Measurements from ENCODE around the gene S100PBP.
A peak's percentile ranks its signal among the peaks of the same experiment; 100 is the strongest.
"Not testable (repeated sequence)": the region's sequence is repeated elsewhere in the genome, so short reads cannot be mapped to it uniquely, and the experiment has no call there.

S100PBP gene

GRCh38 chr1:32804460-32804859, 13.0 kb upstream of the S100PBP start:
- Mint-ChIP-seq H3K36me3 (ENCODE audit: low read depth) (peaks cover 73% of the 10 kb centered on the region), H3K4me1 (ENCODE audit: low read depth) (peaks cover 46% of the 10 kb centered on the region)
- H3K4me3 Mint-ChIP-seq, H3K27me3 Mint-ChIP-seq, H3K27ac Mint-ChIP-seq, H3K9me3 Mint-ChIP-seq: not testable (repeated sequence)

- H3K4me1 Mint-ChIP-seq (ENCODE audit: low read depth), result peaks cover 36% of the 10 kb centered on the region
- H3K4me3 Mint-ChIP-seq, result no peak overlapping the region
- H3K36me3 Mint-ChIP-seq (ENCODE audit: low read depth), result peaks cover 81% of the 10 kb centered on the region
- H3K27me3 Mint-ChIP-seq, result no peaks in the 10 kb centered on the region
- H3K27ac Mint-ChIP-seq, result no peak overlapping the region
- no peaks in the 10 kb centered on the region for H3K9me3 Mint-ChIP-seq
These were observed 11.2 kb upstream of the S100PBP start for GRCh38 chr1:32806290-32806689.

DNA sequence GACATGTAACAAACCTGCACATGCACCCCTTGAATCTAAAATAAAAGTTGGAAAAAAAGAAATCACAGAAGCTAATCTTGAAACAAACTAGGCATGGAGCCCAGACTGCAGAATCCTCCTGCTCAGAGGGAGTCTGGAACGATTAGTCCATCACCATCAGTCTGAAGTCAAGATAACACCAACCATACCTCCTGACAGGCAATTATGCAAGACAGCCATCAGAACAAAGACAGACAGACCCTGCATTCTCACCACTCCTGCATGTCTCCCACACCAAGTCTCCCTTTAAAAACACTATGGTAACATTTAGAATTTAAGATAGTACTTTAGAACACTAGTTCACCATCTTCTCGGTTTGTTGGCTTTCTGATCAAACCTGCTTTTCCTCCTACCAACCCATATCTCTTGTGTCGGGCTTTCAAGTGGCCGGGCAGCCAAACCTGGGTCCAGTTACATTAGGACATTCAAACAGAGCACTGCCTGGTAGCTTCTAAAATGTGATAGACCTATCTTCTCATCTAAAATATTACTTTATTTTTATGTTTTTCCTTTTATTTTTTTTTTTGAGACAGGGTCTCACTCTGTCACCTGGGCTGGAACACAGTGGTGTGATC, 10.4 kb upstream of the S100PBP start:
- Mint-ChIP-seq H3K4me3 (no peak overlapping the region), H3K9me3 (no peaks in the 10 kb centered on the region), H3K36me3 (ENCODE audit: low read depth) (peaks cover 83% of the 10 kb centered on the region), H3K4me1 (ENCODE audit: low read depth) (peaks cover 36% of the 10 kb centered on the region), H3K27me3 (no peaks in the 10 kb centered on the region), H3K27ac (no peak overlapping the region)

GRCh38 chr1:32808580-32808979, 8.9 kb upstream of the S100PBP start:
- no peaks in the 10 kb centered on the region for H3K27me3 Mint-ChIP-seq
- H3K9me3 Mint-ChIP-seq, result peaks cover 2% of the 10 kb centered on the region
- no peak overlapping the region for H3K4me3 Mint-ChIP-seq
- no peak overlapping the region for H3K27ac Mint-ChIP-seq
- H3K36me3 Mint-ChIP-seq (ENCODE audit: low read depth), result peaks cover 85% of the 10 kb centered on the region
- H3K4me1 Mint-ChIP-seq (ENCODE audit: low read depth), result peaks cover 39% of the 10 kb centered on the region

DNA sequence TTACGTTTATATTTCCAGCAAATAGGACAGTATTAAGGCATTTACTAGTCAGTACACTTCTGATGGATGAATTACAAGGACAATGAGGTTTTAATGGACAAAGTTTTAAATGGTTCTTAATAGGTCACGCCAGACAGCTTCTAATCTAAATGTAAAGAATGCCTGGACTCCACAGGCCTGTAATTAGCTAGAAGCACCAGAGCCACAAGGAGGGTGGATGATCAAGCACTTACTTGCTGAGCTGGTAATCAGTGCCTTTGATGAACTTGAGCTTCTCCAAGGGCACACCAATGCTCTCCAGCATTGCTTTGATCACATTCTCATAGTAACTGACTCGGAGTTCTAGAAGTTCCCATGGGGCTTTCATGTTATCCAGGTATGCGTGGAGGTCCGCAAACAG, 7.1 kb upstream of the S100PBP start:
- no peaks in the 10 kb centered on the region for H3K27me3 Mint-ChIP-seq
- peaks cover 95% of the 10 kb centered on the region for H3K36me3 Mint-ChIP-seq (ENCODE audit: low read depth)
- peaks cover 5% of the 10 kb centered on the region for H3K9me3 Mint-ChIP-seq
- H3K4me3 Mint-ChIP-seq, result no peak overlapping the region
- peaks cover 56% of the 10 kb centered on the region for H3K4me1 Mint-ChIP-seq (ENCODE audit: low read depth)
- no peak overlapping the region for H3K27ac Mint-ChIP-seq

- peaks cover 5% of the 10 kb centered on the region for H3K9me3 Mint-ChIP-seq
- peaks cover 91% of the 10 kb centered on the region for H3K36me3 Mint-ChIP-seq (ENCODE audit: low read depth)
- peaks cover 65% of the 10 kb centered on the region for H3K4me1 Mint-ChIP-seq (ENCODE audit: low read depth)
- H3K27me3 Mint-ChIP-seq, result no peaks in the 10 kb centered on the region
- no peak overlapping the region for H3K27ac Mint-ChIP-seq
- H3K4me3 Mint-ChIP-seq, result no peak overlapping the region
These were observed 6.2 kb upstream of the S100PBP start for GRCh38 chr1:32811265-32811664.

- H3K4me1 Mint-ChIP-seq (ENCODE audit: low read depth), result peaks cover 70% of the 10 kb centered on the region
- peaks cover 90% of the 10 kb centered on the region for H3K36me3 Mint-ChIP-seq (ENCODE audit: low read depth)
- no peak overlapping the region for H3K27ac Mint-ChIP-seq
- H3K4me3 Mint-ChIP-seq, result no peak overlapping the region
- no peaks in the 10 kb centered on the region for H3K27me3 Mint-ChIP-seq
- H3K9me3 Mint-ChIP-seq, result peaks cover 5% of the 10 kb centered on the region
These were observed 5.5 kb upstream of the S100PBP start for GRCh38 chr1:32811917-32812316.

GRCh38 chr1:32813941-32814739, 3.3 kb upstream of the S100PBP start:
- H3K36me3 Mint-ChIP-seq (ENCODE audit: low read depth), result peaks cover 71% of the 10 kb centered on the region
- peaks cover 5% of the 10 kb centered on the region for H3K9me3 Mint-ChIP-seq
- H3K4me3 Mint-ChIP-seq, result peak overlapping the region; percentile 97
- H3K27ac Mint-ChIP-seq, result peak overlapping the region; percentile 72
- H3K4me1 Mint-ChIP-seq (ENCODE audit: low read depth), result peaks cover 74% of the 10 kb centered on the region
- H3K27me3 Mint-ChIP-seq, result no peaks in the 10 kb centered on the region

GRCh38 chr1:32816676-32817158, 736 bp upstream of the S100PBP start:
- H3K9me3 Mint-ChIP-seq, result peaks cover 5% of the 10 kb centered on the region
- peaks cover 70% of the 10 kb centered on the region for H3K4me1 Mint-ChIP-seq (ENCODE audit: low read depth)
- H3K27me3 Mint-ChIP-seq, result no peaks in the 10 kb centered on the region
- peak overlapping the region; percentile 97 for H3K4me3 Mint-ChIP-seq
- peaks cover 45% of the 10 kb centered on the region for H3K36me3 Mint-ChIP-seq (ENCODE audit: low read depth)
- H3K27ac Mint-ChIP-seq, result peak overlapping the region; percentile 98

GRCh38 chr1:32817815-32818786, 648 bp downstream of the S100PBP start:
- Mint-ChIP-seq H3K36me3 (ENCODE audit: low read depth) (peaks cover 32% of the 10 kb centered on the region), H3K4me1 (ENCODE audit: low read depth) (peaks cover 64% of the 10 kb centered on the region), H3K4me3 (peak overlapping the region; percentile 97), H3K9me3 (peaks cover 5% of the 10 kb centered on the region), H3K27ac (peak overlapping the region; percentile 98), H3K27me3 (no peaks in the 10 kb centered on the region)

DNA sequence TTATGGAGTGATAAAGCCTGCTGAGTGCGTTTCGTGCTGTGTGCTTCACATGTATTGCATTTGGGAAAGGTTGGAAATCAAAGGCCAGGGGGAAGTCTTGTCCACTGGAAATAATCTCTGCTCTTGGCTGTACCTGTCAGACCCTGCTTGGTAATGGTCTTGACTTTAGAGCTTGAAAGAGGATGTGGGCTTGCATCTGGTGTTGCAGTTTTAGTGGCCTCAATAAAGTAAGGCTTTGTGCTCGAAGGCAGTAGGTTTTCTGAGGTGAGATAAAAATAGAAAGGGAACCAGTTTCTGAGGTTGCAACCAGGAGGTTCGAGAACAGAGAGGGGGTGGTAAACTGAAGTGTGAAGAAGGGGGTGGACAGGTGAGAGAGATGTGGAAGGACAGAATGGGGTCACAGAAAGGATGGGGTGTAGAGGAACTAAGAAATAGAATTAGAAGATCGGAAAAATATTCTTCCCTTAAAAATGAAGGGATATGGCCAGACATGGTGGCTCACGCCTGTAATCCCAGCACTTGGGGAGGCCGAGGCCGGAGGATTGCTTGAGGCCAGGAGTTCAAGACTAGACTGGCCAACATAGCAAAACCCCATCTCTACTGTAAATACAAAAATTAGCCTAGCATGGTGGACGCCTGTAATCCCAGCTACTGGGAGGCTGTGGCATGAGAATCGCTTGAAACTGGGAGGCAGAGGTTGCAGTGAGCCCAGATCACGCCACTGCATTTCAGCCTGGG, 1.5 kb downstream of the S100PBP start:
- Mint-ChIP-seq H3K36me3 (ENCODE audit: low read depth) (peaks cover 24% of the 10 kb centered on the region), H3K27me3 (no peaks in the 10 kb centered on the region), H3K27ac (peak overlapping the region; percentile 84), H3K4me1 (ENCODE audit: low read depth) (peaks cover 55% of the 10 kb centered on the region), H3K4me3 (peak overlapping the region; percentile 97), H3K9me3 (no peaks in the 10 kb centered on the region)

DNA sequence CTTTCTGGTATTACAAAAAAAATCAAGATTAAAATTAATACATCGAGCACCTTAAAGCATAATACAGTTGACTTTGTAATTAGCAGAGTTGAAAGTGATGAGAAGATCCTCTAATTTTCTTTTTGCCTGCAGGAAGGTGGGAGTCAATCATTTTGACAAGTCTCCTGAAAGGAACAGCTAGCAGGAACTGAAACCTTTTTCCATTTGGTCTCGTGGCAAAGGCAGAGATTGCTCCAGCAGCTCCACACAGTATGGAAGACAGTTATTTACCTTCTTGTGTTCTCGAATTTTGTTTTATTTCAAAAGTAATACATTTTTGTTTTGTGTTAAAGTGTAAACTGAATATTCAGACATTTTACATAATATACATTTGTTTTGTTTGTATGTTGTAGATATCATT, 7.7 kb downstream of the S100PBP start:
- peaks cover 23% of the 10 kb centered on the region for H3K4me1 Mint-ChIP-seq (ENCODE audit: low read depth)
- no peak overlapping the region for H3K4me3 Mint-ChIP-seq
- no peaks in the 10 kb centered on the region for H3K9me3 Mint-ChIP-seq
- H3K36me3 Mint-ChIP-seq (ENCODE audit: low read depth), result peaks cover 42% of the 10 kb centered on the region
- no peak overlapping the region for H3K27ac Mint-ChIP-seq
- H3K27me3 Mint-ChIP-seq, result no peaks in the 10 kb centered on the region

- no peaks in the 10 kb centered on the region for H3K9me3 Mint-ChIP-seq
- peaks cover 65% of the 10 kb centered on the region for H3K36me3 Mint-ChIP-seq (ENCODE audit: low read depth)
- H3K4me1 Mint-ChIP-seq (ENCODE audit: low read depth), result peaks cover 13% of the 10 kb centered on the region
- no peak overlapping the region for H3K27ac Mint-ChIP-seq
- H3K4me3 Mint-ChIP-seq, result no peak overlapping the region
- H3K27me3 Mint-ChIP-seq, result no peaks in the 10 kb centered on the region
These were observed 10.9 kb downstream of the S100PBP start for GRCh38 chr1:32828341-32828740.
